GM21423 (cell line): Measurements from ENCODE around the gene AMACR.

Experiments used
- ATAC-seq: cut with Tn5 transposase; IDR thresholded peaks from one replicate; pipeline ENCODE4 v1.9.1; 2021; ENCODE audit warnings: mild to moderate bottlenecking, moderate library complexity; ENCODE audit not compliant: unreplicated experiment

Gene AMACR

DNA sequence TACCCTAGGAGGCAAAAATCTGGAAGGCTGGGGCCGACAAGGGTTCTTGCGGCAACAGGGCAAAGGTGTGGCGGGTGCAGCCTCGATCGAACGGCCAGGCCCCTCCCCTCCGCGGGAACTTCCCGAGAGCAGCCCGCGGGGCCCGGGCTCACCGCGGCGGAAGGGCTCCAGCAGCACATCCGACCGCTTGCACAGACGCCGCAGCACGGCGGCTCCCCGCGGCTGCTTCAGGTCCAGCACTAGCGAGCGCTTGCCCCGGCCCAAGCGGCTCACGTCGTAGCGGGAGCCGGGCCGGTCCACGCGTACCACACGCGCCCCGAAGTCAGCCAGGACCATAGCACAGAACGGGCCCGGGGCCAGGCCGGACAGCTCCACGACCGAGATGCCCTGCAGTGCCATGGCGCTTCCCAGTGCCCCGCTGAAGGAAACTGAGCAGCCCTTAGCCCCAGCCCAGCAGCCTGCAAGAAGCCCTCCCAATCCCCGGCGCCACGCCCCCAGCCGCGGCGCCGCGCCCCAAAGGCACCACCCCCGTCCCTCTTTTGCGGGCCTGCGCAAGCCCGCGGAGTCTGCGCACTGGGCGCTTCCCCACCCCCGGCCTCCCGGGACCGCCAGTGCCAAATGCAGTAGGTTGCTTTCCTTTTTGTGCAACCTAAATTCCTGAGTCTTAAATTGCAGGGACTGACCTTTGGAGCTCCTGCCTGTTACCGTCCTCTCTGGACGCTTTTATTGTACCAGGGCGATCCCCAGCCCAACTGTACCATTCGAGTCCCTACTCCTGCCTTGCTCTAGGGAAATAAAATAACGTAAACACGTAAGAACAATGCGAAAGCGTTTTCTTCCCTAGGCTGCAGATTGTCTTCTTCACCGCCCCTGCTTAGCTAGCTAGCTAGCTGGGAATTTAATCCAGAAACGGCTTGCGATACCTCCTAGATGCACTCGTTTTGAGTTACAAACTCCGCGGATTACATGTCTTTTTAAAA, at the start of gene AMACR:
AMACR (minus strand) TSS at position 430 of the 980 bp plus-strand sequence; CDS start at position 399, 31 bp downstream.
- peak; percentile 85 for ATAC-seq

DNA sequence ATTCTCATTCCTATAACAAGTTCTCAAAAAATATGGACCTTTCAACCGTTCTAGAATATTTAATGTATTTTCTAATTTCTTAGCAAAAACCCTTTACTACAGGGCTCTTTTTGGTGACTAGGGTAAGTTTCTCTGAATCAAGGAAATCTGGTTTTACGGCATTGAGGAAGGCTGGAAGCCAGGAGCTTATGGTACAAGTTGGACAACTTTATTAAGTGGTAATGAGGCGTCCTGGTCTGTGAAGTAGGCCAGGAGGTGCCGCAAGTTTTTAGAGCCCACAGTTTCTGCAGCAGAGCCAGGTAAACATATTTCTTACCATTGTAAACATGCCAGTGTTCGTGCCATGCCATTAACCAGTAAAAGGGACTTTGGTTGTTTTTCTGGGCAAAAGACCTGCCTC, 49.7 kb upstream of the AMACR start:
- ATAC-seq, result no peak

DNA sequence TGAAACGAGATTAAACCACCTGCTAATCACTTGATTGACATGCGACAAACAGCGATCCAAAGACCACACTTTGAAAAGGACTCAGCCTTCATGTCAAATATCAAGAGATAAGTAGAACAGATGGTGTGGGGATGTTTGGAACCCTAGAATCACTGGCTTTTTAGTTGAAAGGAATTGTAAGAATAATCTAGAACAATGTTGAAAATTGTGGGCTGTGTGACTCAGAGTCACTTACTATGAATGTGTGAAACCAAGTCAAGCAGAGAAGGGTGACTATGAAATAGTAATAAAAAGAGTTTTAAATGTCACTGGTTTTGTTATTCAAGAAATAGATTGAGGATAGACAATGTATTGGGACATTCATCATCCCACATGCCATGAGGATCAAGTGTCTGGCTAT, 49.3 kb upstream of the AMACR start:
- ATAC-seq, result no peak

- no peak for ATAC-seq
These were observed 47.8 kb upstream of the AMACR start for GRCh38 chr5:34055667-34056066.

DNA sequence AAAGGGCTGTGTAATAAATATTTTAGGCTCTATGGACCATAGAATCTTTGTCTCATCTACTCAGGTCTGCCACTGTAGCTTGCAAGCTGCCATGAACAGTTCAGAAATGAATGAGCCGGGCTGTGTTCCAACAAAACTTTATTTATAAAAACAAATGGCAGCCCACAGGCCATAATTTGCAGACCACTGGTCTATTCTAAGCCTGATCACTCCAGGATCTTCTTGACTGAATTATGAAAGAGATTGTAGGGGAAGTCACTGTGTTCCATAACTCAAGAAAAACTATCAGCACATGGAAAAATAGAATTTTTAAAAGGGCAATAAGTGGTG, 46.5 kb upstream of the AMACR start:
- ATAC-seq, result no peak

DNA sequence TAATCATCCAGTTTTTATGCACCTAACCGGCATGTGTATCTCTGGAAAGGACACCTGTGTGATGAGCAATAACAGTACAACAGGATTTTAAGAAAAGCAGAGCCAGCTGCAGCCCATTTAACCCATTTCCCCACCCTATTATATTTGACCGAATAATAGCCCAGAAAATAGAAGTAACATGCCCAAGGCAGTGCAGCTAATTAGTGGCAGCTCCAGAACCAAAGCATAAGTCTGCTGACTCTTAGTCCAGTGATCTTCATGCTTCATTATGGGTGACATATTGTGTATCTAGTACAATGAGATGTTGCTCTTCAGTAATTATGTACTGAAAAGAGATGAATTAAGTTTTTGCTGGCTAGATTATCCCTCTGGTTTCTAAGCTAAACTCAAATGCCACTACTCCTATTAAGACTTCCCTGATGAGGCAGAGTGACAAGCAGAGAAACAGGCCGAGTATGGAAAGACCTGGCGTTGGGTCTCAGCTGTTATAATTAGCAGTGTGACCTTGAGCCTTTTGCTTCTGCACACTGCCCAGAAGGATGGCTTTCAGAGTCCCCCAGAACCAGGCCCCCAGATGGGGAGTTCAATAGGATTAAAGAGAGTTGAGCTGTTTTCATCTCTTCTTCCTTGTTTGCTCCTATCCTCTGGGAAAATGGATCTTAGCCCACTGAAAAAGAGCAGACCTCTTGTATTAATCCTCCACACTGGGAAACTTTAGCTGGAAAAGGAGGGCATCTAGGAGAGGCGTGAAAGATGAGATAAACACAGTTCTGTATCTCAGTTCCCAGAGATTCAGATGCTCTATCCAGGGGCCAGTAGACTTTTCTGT, 45.9 kb upstream of the AMACR start:
- no peak for ATAC-seq

- ATAC-seq, result no peak
These were observed 45.3 kb upstream of the AMACR start for GRCh38 chr5:34053133-34053532.

- no peak for ATAC-seq
These were observed 43.6 kb upstream of the AMACR start for GRCh38 chr5:34051374-34051980.

- no peak for ATAC-seq
These were observed 40.1 kb upstream of the AMACR start for GRCh38 chr5:34047774-34048572.

DNA sequence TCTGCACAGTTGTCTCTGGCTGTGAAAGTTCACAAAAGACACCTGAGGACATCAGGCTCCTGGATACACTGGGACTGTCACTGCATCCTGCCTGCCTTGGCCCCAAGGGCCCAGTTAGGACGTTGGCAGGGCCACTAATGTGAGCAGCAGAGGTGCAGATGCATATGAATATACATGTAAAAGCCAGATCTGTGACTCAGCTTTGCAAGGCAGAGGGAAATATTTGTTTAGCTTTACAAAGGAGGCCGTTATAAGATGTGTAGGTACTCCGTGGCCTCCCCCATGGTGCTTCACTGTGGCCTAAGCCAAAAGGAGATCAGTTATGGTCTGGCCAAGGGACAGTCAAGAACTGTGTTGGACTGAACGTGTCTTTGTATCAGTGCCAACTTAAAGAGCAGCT, 39.3 kb upstream of the AMACR start:
- no peak for ATAC-seq

DNA sequence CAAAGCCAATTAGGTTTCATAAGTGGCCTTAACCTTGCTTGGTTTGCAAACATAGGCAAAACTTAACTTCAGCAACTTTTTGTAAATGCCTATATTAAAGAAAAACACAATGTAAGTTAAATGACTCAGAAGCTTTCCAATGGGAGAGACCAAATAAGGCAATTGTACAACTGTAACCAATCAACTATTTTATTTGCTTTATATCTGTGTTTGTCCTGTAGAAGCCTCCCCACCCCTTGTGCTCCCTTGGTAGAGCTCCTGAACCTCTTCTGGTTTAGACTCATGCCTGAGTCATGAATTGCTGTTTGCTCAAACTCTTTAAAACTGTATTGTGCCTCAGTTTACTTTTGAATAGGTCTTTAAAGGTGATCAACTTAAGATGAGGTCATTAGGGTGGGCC, 38.1 kb upstream of the AMACR start:
- no peak for ATAC-seq

GRCh38 chr5:34045023-34045422, 37.2 kb upstream of the AMACR start:
- ATAC-seq, result no peak

GRCh38 chr5:34043099-34043876, 35.4 kb upstream of the AMACR start, which contains the start of gene C1QTNF3:
TSS of gene C1QTNF3 (minus strand) at chr5:34043213. CDS start at chr5:34043125, 88 bp downstream.
- ATAC-seq, result no peak

GRCh38 chr5:34042321-34042720, 34.5 kb upstream of the AMACR start:
- ATAC-seq, result no peak

DNA sequence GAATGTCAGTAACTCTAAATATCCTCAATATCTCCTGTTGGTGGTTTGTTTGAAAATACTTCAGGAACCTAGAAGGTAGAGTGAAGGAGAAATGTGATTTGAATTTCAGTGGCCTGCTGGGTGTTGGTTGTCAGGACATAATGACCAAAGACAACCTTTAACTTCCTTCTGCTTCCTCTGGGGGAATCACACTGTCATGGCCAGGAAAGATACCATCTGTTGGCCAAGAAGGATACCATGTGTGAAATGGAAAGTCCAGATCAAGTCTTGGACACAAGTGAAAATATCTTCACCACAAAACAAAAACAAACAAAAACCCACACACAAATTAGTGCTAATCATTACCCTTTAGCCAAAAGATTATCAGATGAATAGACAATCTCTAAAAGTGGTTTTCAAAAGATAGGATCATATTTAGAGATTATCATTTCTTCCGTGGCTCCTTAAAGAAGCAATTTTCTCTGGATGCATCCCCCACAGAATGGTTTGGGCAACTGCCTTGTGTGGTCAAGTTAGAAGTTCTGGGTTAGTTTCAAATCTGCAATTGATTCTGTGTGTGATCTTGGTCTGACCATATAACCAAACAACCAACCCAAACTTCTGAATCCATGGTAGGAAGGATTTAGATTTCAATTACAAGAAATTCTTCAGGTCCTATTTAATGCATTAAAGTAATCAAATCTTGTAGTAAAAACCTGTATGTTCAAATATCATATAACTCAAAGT, 33.6 kb upstream of the AMACR start:
- ATAC-seq, result no peak

- ATAC-seq, result no peak
These were observed 32.6 kb upstream of the AMACR start for GRCh38 chr5:34040472-34040871.

- ATAC-seq, result no peak
These were observed 31.7 kb upstream of the AMACR start for GRCh38 chr5:34039398-34040157.

- no peak for ATAC-seq
These were observed 31.0 kb upstream of the AMACR start for GRCh38 chr5:34038838-34039237.
